ENCODE results near the gene CACNA1H.

Gene CACNA1H

DNA sequence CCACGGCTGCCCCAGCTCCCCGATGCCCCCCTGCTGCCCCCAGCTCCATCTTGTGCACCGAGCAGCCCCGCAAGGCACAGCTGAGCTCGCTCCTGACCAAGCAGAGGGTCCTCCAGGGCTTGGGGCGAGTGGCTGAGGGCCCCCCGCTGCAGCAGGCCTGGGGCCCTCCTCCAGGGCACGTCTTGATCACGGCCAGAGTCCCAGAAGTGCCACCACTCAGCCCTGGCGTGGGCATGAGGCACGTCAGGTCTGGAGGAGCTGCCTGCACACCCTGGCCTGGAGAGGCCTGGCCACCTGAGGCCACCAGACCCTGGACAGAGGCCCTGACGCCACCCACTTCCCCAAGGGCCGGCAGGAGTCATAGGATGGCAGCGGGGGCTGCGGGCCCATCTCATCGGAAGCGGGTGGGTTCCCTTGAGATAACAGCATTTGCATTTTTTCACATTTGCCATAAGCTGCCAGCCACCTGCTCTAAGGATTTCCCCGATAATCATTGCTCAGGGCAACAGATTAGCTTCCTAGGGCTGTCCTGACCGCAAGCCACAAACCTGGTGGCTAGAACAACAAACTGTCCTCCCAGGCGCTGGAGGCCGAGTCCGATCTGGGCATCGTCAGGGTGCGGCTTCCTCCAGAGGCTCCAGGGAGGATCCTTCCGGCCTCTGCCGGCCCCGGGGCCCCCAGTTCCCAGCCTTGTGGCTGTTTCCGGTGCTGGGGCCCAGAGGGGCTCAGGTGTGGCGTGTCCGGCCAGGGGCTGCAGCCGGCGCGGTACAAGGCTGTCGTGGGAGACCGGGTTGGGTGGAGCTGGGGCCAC lies 32.9 kb upstream of the CACNA1H start:
- TF ChIP-seq CTCF (IDR thresholded peaks at IDR 0.05; ENCODE audit: insufficient read depth, low read length, poor library complexity, severe bottlenecking) = no peak
- Histone ChIP-seq H3K36me3 (ENCODE audit: control insufficient read depth, insufficient read depth, low read length) (no peaks in the 10 kb centered on the region), H3K4me3 (replicated peaks; ENCODE audit: low read depth, low read length) (no peak overlapping the region), H3K27me3 (replicated peaks; ENCODE audit: control insufficient read depth, insufficient read depth, low read length) (no peaks in the 10 kb centered on the region; the same call in 1 of the 2 replicates)
- no peak for DNase-seq (ENCODE audit: extremely low read depth, insufficient read length)

- H3K36me3 ChIP-seq (ENCODE audit: control insufficient read depth, insufficient read depth, low read length) = no peaks in the 10 kb centered on the region
- no peaks in the 10 kb centered on the region; the same call in 1 of the 2 replicates for H3K27me3 ChIP-seq (replicated peaks; ENCODE audit: control insufficient read depth, insufficient read depth, low read length)
- no peak for TF ChIP-seq CTCF (IDR thresholded peaks at IDR 0.05; ENCODE audit: insufficient read depth, low read length, poor library complexity, severe bottlenecking)
- DNase-seq (ENCODE audit: extremely low read depth, insufficient read length) = no peak
- no peak overlapping the region for H3K4me3 ChIP-seq (replicated peaks; ENCODE audit: low read depth, low read length)
Observed at GRCh38 chr16:1120577-1120941, 32.3 kb upstream of the CACNA1H start.

DNA sequence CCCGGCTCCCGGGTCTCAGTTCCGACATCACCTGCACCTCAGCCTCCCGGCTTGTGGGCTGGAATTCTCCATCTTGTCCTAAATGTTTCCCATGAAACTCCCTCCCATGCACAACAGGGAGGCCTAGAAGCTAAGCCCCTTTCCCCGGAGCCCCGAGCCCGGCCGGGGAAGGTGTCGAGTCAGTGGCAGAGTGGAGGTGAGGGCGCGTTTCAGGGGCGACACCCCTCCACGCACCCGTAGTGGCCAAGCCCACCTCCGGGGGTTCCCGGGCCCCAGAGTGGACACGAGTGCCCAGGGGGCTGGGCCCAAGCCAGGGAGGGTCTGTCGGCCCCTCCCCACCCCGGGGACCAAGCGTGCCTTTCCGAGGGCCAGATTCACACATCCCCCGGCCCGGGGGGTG lies 31.9 kb upstream of the CACNA1H start:
- DNase-seq (ENCODE audit: extremely low read depth, insufficient read length) = no peak
- H3K4me3 ChIP-seq (replicated peaks; ENCODE audit: low read depth, low read length) = no peak overlapping the region
- no peak for TF ChIP-seq CTCF (IDR thresholded peaks at IDR 0.05; ENCODE audit: insufficient read depth, low read length, poor library complexity, severe bottlenecking)
- H3K27me3 ChIP-seq (replicated peaks; ENCODE audit: control insufficient read depth, insufficient read depth, low read length) = no peaks in the 10 kb centered on the region; the same call in 1 of the 2 replicates
- no peaks in the 10 kb centered on the region for H3K36me3 ChIP-seq (ENCODE audit: control insufficient read depth, insufficient read depth, low read length)

GRCh38 chr16:1121601-1122397 lies 31.1 kb upstream of the CACNA1H start:
- Histone ChIP-seq H3K27me3 (replicated peaks; ENCODE audit: control insufficient read depth, insufficient read depth, low read length) (no peaks in the 10 kb centered on the region; the same call in 1 of the 2 replicates), H3K4me3 (replicated peaks; ENCODE audit: low read depth, low read length) (no peak overlapping the region), H3K36me3 (ENCODE audit: control insufficient read depth, insufficient read depth, low read length) (no peaks in the 10 kb centered on the region)
- DNase-seq (ENCODE audit: extremely low read depth, insufficient read length) = no peak
- TF ChIP-seq CTCF (IDR thresholded peaks at IDR 0.05; ENCODE audit: insufficient read depth, low read length, poor library complexity, severe bottlenecking) = no peak

GRCh38 chr16:1122398-1122765 lies 30.5 kb upstream of the CACNA1H start:
- Histone ChIP-seq H3K36me3 (ENCODE audit: control insufficient read depth, insufficient read depth, low read length) (no peaks in the 10 kb centered on the region), H3K4me3 (replicated peaks; ENCODE audit: low read depth, low read length) (no peak overlapping the region), H3K27me3 (replicated peaks; ENCODE audit: control insufficient read depth, insufficient read depth, low read length) (no peaks in the 10 kb centered on the region; the same call in 1 of the 2 replicates)
- no peak for DNase-seq (ENCODE audit: extremely low read depth, insufficient read length)
- no peak for TF ChIP-seq CTCF (IDR thresholded peaks at IDR 0.05; ENCODE audit: insufficient read depth, low read length, poor library complexity, severe bottlenecking)

All from GM06990 (cell line).